NCI-H524 (cell line): ENCODE results near the gene LRP8.
"Not testable (repeated sequence)": the region's sequence is repeated elsewhere in the genome, so short reads cannot be mapped to it uniquely, and the experiment has no call there.

Experiments
- DNase-seq, 2 experiments: peaks; one replicate each; lab custom pipeline; 2025; lab: John Stamatoyannopoulos, UW

The LRP8 gene

DNA sequence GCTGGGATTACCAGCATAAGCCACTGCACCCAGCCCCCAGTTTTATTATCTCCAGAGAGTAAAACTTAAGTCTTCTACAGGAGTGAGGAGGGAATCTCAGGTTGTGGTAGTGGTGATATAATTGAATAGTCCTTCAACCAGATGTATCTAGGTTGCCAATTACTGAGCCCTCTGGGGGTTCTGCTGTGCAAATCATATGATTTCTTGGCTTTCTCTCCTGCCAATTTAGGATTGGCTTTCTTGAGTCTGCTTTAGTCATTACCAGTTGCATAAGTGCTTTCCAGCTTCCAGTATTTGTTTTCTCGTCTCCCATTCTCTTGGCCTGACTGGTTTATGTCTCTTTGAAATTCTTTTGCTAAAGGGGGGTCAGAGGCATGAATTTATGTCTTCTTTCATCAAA lies 120.1 kb downstream of the LRP8 start:
- no peak for DNase-seq

DNA sequence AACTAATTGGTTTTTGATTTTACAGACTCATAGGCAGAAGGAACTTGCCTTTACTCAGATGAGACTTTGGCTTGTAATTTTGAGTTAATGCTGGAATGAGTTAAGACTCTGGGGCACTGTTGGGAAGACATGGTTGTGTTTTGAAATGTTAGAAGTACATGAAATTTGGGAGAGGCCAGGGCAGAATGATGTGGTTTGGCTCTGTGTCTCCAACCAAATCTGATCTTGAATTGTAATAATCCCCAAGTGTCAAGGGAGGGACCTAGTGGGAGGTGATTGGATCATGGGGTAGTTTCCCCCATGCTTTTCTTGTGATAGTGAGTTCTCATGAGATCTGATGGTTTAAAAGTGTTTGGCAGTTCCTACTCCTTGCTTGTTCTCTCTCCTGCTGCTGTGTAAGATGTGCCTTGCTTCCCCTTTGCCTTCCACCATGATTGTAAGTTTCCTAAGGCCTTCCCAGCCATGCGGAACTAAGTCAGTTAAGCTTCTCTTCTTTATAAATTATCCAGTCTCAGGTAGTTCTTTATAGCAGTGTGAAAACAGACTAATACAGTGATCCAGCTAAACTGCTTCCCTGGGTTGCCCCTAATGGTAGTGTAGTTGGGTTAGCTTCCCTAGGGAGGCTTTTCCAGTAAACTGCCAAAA lies 121.0 kb downstream of the LRP8 start:
- DNase-seq: no peak

DNA sequence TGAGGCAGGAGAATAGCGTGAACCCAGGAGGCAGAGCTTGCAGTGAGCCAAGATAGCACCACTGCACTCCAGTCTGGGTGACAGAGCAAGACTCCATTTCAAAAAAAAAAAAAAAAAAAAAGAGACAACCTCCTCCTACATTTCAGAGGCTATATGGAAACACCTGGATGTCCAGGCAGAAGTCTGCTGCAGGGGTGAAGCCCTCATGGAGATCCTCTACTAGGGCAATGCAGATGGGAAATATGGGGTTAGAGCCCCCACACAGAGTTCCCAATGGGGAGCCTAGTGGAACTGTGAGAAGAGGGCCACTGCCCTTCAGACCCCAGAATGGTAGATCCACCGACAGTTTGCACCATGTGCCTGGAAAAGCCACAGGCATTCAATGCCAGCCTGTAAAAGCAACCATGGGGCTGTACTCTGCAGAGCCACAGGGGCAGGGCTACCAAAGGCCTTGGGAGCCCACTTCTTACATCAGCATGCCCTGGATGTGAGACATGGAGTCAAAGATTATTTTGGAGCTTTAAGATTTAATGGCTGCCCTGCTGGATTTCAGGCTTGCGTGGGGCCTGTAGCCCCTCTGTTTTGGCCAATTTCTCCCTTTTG lies 121.7 kb downstream of the LRP8 start:
- not testable (repeated sequence) for DNase-seq

DNA sequence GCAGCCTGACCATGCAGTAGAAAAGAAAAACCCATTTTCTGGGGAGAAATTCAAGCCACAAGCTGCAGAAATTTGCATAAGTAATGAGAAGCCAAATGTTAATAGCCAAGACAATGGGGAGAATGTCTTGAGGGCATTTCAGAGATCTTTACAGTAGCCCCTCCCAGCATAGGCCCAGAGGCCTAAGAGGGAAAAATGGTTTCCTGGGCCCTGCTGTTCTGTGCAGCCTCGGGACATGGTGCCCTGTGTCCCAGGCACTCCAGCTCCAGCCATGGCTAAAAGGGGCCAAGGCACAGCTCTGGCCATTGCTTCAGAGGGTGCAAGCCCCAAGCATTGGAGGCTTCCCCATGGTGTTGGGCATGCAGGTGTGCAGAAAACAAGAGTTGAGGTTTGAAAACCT lies 122.4 kb downstream of the LRP8 start:
- not testable (repeated sequence) for DNase-seq

DNA sequence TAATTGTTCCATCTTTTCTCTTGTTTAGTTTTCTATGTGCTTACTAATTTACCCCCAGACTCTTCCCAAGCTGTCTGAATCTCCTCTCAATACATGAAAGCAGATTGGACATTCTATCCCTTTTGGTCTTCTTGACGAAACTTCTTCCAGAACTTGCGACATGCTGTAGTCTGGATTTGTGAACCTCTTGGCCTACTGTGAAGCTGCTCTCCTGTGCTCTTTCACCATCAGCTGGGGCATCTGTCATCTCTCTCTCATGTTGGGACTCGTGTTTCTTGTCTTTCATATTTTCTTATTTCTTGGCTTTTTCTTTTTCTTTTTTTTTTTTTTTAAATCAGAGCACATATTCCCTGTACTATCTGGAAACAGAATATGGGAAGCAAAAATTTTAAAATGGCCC lies 124.4 kb downstream of the LRP8 start:
- DNase-seq: no peak

DNA sequence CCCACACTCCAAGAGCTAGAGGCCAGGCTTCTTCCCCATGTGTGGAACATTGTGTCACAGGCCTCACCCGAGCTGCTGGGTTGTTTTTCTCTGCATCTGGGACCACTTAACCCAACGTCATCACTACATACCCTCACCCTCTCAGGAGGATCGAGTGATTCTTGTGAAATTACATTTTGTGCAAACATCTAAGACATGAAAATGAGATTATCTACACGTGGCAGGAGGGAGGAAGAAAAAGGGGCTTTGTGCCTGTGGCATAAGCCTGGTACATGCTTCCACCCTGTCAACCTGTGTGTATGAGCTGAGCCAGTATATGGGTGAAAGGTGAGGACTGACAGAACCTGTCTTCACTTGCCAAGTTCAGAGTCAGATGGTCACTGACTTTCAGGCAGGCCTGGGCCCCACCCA lies 129.6 kb downstream of the LRP8 start:
- no peak for DNase-seq

DNA sequence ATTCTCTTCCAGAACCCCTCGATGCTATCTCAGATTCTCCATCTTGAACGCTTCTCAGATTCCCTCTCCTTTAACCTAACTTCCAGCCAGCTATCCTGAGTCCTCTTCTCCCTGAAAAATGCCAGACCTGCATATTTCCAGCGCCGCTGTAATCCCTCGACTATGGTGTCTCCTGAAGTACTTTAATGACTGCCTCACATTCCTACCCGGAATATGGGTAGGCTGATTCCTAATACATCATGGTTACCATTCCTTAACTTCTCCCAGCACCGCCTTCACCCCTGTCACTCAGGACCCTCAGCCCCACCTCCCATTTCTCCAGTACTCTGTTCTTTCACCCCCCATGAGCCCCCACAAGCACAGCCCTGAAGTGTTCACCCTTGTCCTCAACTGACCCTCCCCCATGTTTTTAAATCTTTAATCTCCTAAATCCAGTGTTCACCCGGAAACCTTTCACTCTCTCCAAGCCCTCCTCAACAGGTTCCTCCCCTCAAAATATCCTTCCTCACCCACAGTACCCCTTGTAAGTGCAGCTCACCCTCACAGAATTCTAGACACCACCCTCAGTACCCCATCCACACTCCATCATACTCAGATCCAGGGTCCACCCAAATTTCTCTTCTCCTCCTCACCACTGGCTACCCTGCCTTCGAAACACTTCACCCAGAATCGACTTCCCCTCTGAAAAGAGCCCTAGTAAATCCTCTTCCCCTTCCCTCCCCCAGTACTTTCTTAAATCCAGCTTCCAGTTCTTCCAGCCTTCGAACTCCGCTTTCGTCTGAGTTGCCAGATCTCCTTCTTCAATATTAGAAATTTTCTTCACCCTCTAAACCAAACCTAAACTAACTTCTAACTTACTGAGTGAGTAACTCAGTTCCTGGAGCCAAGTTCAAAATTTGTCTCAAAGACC lies 130.3 kb downstream of the LRP8 start:
- no peak for DNase-seq

DNA sequence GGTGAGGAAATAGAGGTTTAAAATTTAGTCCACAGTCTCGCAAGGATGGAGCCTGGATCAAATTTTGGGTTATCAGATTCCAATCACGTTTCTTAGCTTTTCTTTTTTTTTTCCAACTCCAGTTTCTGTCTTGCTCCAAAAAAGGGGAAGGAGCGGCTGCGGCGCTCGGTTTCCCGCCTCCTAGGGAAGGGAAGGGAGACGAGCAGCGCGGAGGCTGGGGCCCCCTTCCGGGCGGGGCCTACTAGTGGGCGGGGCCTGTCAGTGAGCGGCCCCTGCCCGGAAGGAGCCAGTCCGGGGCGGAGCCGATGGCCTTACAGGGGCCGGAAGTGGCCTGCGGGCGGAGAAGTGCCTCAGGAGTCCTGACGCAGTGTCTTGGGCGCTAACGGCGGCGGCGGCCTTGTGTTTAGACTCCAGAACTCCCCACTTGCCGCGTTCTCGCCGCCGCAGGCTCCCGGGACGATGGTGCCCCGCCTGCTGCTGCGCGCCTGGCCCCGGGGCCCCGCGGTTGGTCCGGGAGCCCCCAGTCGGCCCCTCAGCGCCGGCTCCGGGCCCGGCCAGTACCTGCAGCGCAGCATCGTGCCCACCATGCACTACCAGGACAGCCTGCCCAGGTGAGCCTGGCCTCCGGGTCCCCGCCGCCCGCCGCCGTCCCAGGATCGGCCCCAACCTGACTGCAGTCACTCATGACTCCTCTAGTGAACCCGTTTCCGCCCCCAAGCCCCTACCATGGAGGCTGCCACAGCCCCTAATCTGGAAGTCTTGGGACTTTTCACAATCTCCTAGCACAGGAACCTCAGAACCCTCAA lies 131.2 kb downstream of the LRP8 start, which contains the start of gene CPT2:
Gene CPT2, plus strand, starts transcription at position 340 of the 806 bp plus-strand sequence. Its CDS starts 120 bp downstream, at position 460.
- DNase-seq: peak; percentile 84 to 92

DNA sequence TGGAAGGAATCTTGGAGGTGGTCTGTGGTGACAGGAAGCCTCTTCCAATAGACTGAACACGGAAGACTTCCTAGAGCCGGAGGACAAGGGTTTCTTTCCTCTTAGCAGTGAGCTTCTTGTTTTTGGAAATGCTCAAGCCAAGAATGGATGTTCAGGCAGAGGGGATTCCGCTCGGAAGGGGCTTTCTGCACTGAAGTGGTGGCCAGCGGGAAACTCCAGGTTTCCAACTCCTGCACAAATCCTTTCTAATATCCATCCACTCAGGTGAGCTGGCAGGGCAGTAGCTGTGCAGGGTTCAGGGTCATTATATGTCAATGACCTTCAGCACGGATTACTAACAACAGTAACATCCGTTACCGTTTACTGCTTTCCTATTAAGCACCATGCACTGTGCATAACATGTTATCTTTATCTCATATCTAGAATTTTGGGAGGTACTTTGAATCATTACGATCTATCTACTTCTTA lies 131.8 kb downstream of the LRP8 start:
- no peak for DNase-seq

DNA sequence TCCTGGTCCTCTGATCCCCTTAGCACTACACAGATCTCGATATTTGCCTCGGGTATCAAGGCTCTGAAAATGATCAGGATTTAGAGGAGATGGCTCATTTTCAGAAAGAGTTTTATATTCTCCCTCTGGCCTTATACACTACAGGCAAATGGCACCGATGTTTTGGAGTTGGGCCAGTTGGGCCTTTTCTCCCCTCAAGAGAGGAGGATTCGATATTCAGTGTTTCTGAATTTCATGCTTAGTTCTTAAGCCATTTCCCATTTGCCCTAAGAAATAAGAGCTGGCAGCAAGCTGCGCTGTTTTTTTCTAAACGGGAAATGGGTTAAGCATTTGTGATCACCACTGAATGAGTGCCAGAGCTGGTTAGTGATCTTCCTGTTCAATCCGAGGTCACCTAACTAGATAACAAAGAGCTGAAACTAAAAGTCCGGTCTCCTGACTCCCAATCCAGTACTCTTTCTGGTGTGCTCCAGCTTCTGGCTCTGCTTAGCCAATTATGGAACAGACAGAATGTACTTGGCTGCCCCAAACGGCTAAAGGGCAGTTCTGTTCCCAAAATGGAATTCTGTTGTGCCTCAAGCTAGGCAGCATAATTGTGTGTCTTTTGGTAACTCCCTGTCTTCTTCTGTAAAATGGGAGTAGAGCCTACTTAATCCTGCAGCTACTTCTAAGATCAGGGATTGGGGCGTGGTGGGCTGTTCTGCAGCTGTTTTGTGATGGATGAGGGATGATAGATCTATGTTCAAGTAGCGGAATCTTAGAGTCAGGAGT lies 132.4 kb downstream of the LRP8 start:
- no peak for DNase-seq
